Measurements from ENCODE around the gene EXOG. TPM values are rescaled to one million over a fixed set of nuclear protein-coding genes. Genes with fewer than 3 reads are reported as not detected.

The EXOG gene
- total RNA-seq, 2 donors from 2014 or later = 23.4 to 36.6 TPM

- no peak for TF ChIP-seq CTCF (IDR thresholded peaks at IDR 0.05)
- no peak overlapping the region for H3K4me3 ChIP-seq
- H3K4me1 ChIP-seq = no peaks in the 10 kb centered on the region
- H3K27me3 ChIP-seq = no peaks in the 10 kb centered on the region
- H3K27ac ChIP-seq = no peak overlapping the region
- no peak for DNase-seq (ENCODE audit: low spot score)
- H3K36me3 ChIP-seq = peaks cover 52% of the 10 kb centered on the region
- no peaks in the 10 kb centered on the region for H3K9me3 ChIP-seq
Observed at GRCh38 chr3:38556640-38557358, 60.7 kb downstream of the EXOG start.

GRCh38 chr3:38558864-38559263, 62.7 kb downstream of the EXOG start:
- H3K27ac ChIP-seq = no peak overlapping the region
- TF ChIP-seq CTCF (IDR thresholded peaks at IDR 0.05) = no peak
- DNase-seq (ENCODE audit: low spot score) = no peak
- H3K4me3 ChIP-seq = no peak overlapping the region
- H3K4me1 ChIP-seq = no peaks in the 10 kb centered on the region
- H3K36me3 ChIP-seq = peaks cover 52% of the 10 kb centered on the region
- H3K27me3 ChIP-seq = no peaks in the 10 kb centered on the region
- no peaks in the 10 kb centered on the region for H3K9me3 ChIP-seq

- TF ChIP-seq CTCF (IDR thresholded peaks at IDR 0.05) = no peak
- no peaks in the 10 kb centered on the region for H3K4me1 ChIP-seq
- H3K36me3 ChIP-seq = peaks cover 52% of the 10 kb centered on the region
- no peak overlapping the region for H3K4me3 ChIP-seq
- no peaks in the 10 kb centered on the region for H3K9me3 ChIP-seq
- no peak overlapping the region for H3K27ac ChIP-seq
- H3K27me3 ChIP-seq = no peaks in the 10 kb centered on the region
- no peak for DNase-seq (ENCODE audit: low spot score)
Observed at GRCh38 chr3:38560284-38560683, 64.1 kb downstream of the EXOG start.

- H3K9me3 ChIP-seq = no peaks in the 10 kb centered on the region
- H3K36me3 ChIP-seq = peaks cover 52% of the 10 kb centered on the region
- no peaks in the 10 kb centered on the region for H3K27me3 ChIP-seq
- no peak overlapping the region for H3K27ac ChIP-seq
- DNase-seq (ENCODE audit: low spot score) = no peak
- TF ChIP-seq CTCF (IDR thresholded peaks at IDR 0.05) = no peak
- H3K4me1 ChIP-seq = no peaks in the 10 kb centered on the region
- no peak overlapping the region for H3K4me3 ChIP-seq
Observed at GRCh38 chr3:38560996-38561717, 65.0 kb downstream of the EXOG start.

- no peaks in the 10 kb centered on the region for H3K27me3 ChIP-seq
- no peak for DNase-seq (ENCODE audit: low spot score)
- H3K9me3 ChIP-seq = no peaks in the 10 kb centered on the region
- H3K27ac ChIP-seq = no peak overlapping the region
- TF ChIP-seq CTCF (IDR thresholded peaks at IDR 0.05) = no peak
- peaks cover 57% of the 10 kb centered on the region for H3K36me3 ChIP-seq
- H3K4me1 ChIP-seq = no peaks in the 10 kb centered on the region
- H3K4me3 ChIP-seq = no peak overlapping the region
Observed at GRCh38 chr3:38561746-38562466, 65.8 kb downstream of the EXOG start.

Data from right atrium auricular region (tissue), 2 donors.